HepG2 (cell line): ENCODE data around the gene ATAD3C. TPM values are rescaled to one million over a fixed set of nuclear protein-coding genes. Genes with fewer than 3 reads are reported as not detected.
A peak's percentile ranks its signal among the peaks of the same experiment; 100 is the strongest.

Experiments
- FIP1L1 ChIP-seq: fragments of 200-400 bp; formaldehyde crosslinking; IDR thresholded peaks from 2 replicates; pipeline ENCODE4 v1.6.1; 2018; ENCODE audit warnings: low read depth, mild to moderate bottlenecking, low read length, moderate library complexity, borderline replicate concordance; ENCODE audit not compliant: insufficient read depth
- FOXO1 ChIP-seq: sonication (generic); formaldehyde crosslinking; IDR thresholded peaks from 2 replicates; pipeline ENCODE4 v1.4.0; 2020; ENCODE audit warnings: missing genetic modification reagents
- GRHL1 ChIP-seq: sonication (generic); formaldehyde crosslinking; conservative IDR thresholded peaks from 2 replicates; pipeline ENCODE4 v1.8.0; 2022; ENCODE audit warnings: missing genetic modification reagents
- HNF1B ChIP-seq: sonication (generic); formaldehyde crosslinking; IDR thresholded peaks from 2 replicates; pipeline ENCODE4 v1.5.1; 2020; ENCODE audit warnings: mild to moderate bottlenecking, moderate library complexity, missing genetic modification reagents
- MED13 ChIP-seq: sonication (generic); formaldehyde crosslinking; IDR thresholded peaks from 2 replicates; pipeline ENCODE4 v1.5.0; 2020; ENCODE audit warnings: missing genetic modification reagents
- MXD3 ChIP-seq: IDR thresholded peaks from 2 replicates; pipeline ENCODE4 v1.6.1; 2016; ENCODE audit warnings: mild to moderate bottlenecking, missing biosample characterization, missing genetic modification reagents
- NKX3-1 ChIP-seq: sonication (generic); formaldehyde crosslinking; IDR thresholded peaks from 2 replicates; pipeline ENCODE4 v1.5.0; 2020; ENCODE audit warnings: missing genetic modification reagents
- SCMH1 ChIP-seq: sonication (generic); formaldehyde crosslinking; IDR thresholded peaks from 2 replicates; pipeline ENCODE4 v1.9.0; 2021; ENCODE audit warnings: missing genetic modification reagents, mild to moderate bottlenecking, borderline replicate concordance
- THAP9 ChIP-seq: sonication (generic); formaldehyde crosslinking; IDR thresholded peaks from 2 replicates; pipeline ENCODE4; 2020; ENCODE audit warnings: missing genetic modification reagents, mild to moderate bottlenecking, borderline replicate concordance
- YEATS2 ChIP-seq: sonication (generic); formaldehyde crosslinking; IDR thresholded peaks from 2 replicates; pipeline ENCODE4 v1.4.0; 2020; ENCODE audit warnings: missing genetic modification reagents, borderline replicate concordance
- ZKSCAN1 ChIP-seq: fragments of 150-350 bp; IDR thresholded peaks from 2 replicates; pipeline ENCODE4 v1.6.1; 2014; ENCODE audit warnings: low read length
- ZNF24 ChIP-seq: fragments of 450-650 bp; IDR thresholded peaks from 2 replicates; pipeline ENCODE4 v1.6.1; 2017; ENCODE audit warnings: antibody characterized with exemption, mild to moderate bottlenecking
- ZNF274 ChIP-seq: sonication (generic); formaldehyde crosslinking; IDR thresholded peaks from 2 replicates; pipeline ENCODE4 v1.5.1; 2020; ENCODE audit warnings: mild to moderate bottlenecking, missing genetic modification reagents
- ZNF30 ChIP-seq: sonication (generic); formaldehyde crosslinking; IDR thresholded peaks from 2 replicates; pipeline ENCODE4 v1.5.0; 2020; ENCODE audit warnings: mild to moderate bottlenecking, missing genetic modification reagents
- ZNF564 ChIP-seq: sonication (generic); formaldehyde crosslinking; IDR thresholded peaks from 2 replicates; pipeline ENCODE4 v1.8.1; 2023; ENCODE audit warnings: mild to moderate bottlenecking, missing genetic modification reagents
- ZNF597 ChIP-seq: sonication (generic); formaldehyde crosslinking; IDR thresholded peaks from 2 replicates; pipeline ENCODE4 v1.5.0; 2020; ENCODE audit warnings: missing genetic modification reagents
- ZNF691 ChIP-seq: sonication (generic); formaldehyde crosslinking; IDR thresholded peaks from 2 replicates; pipeline ENCODE4 v1.4.0; 2020; ENCODE audit warnings: missing genetic modification reagents, low read depth, mild to moderate bottlenecking, borderline replicate concordance
- ZNF782 ChIP-seq: sonication (generic); formaldehyde crosslinking; IDR thresholded peaks from 2 replicates; pipeline ENCODE4 v1.4.0; 2020; ENCODE audit warnings: missing genetic modification reagents, mild to moderate bottlenecking, borderline replicate concordance
- ZNF816 ChIP-seq: sonication (generic); formaldehyde crosslinking; IDR thresholded peaks from 2 replicates; pipeline ENCODE4 v1.8.0; 2022; ENCODE audit warnings: missing genetic modification reagents, mild to moderate bottlenecking, borderline replicate concordance
- ZSCAN29 ChIP-seq: sonication (generic); formaldehyde crosslinking; conservative IDR thresholded peaks from 2 replicates; pipeline ENCODE4 v1.4.0; 2020; ENCODE audit warnings: mild to moderate bottlenecking, missing genetic modification reagents
- polyA plus RNA-seq, 8 experiments: library from polyadenylated mRNA; depleted of rRNA in 3 of 8; stranded (reverse) in 7 of 8; unstranded in 1 of 8; fragments of >200 nt; fragmentation: Illumina TruSeq in 4 of 8; extraction: Trizol in 4 of 8; gene quantifications; 2 replicates each; pipeline versions ENCODE4 v1.2.1 to v1.2.3, GENCODE V29; 2011 to 2016; ENCODE audit warnings: low read depth in 4 of 8, missing spikeins in 1 of 8, mixed read lengths in 1 of 8; ENCODE audit not compliant: insufficient read depth in 1 of 8
- total RNA-seq, 5 experiments: library from RNA; depleted of rRNA; stranded (reverse); fragments of >200 nt; fragmentation: Illumina TruSeq; extraction: Trizol; gene quantifications; 2 replicates each; pipeline ENCODE4 v1.2.3, GENCODE V29; 2016; ENCODE audit warnings: low read depth in 1 of 5

The ATAD3C gene
- total and polyA plus RNA-seq, 2 of the 13 experiments (the other 11 are each of a cell fraction or from before 2014, with no cell fraction given) = 2.4 to 3.2 TPM

GRCh38 chr1:1421147-1421906 is 28.2 kb upstream of the ATAD3C start, which contains the start of gene ANKRD65 (continued):
- no peak for TF ChIP-seq THAP9
- no peak for TF ChIP-seq ZNF782 (CRISPR knock-in tag)
- TF ChIP-seq ZSCAN29 = 0 out of 2 replicates have a peak, but pooled peaks have one; percentile 53
- TF ChIP-seq ZNF564 = no peak
- no peak for TF ChIP-seq FIP1L1
- no peak for TF ChIP-seq GRHL1 (CRISPR knock-in tag)
- peak; percentile 58; the same call in 1 of the 2 replicates for TF ChIP-seq ZNF691
- TF ChIP-seq SCMH1 (CRISPR knock-in tag) = no peak
- TF ChIP-seq YEATS2 = peak; percentile 39; the same call in 1 of the 2 replicates
- TF ChIP-seq ZNF24 = no peak
- no peak for TF ChIP-seq ZNF30
- TF ChIP-seq HNF1B = peak; percentile 59; the same call in 1 of the 2 replicates
- peak; percentile 85 for TF ChIP-seq FOXO1 (CRISPR knock-in tag)
- TF ChIP-seq NKX3-1 = 0 out of 2 replicates have a peak, but pooled peaks have one; percentile 66
- TF ChIP-seq ZNF597 = no peak
- no peak for TF ChIP-seq ZNF274
- TF ChIP-seq ZNF816 (CRISPR knock-in tag) = no peak
- TF ChIP-seq ZKSCAN1 = no peak
- TF ChIP-seq MED13 = no peak
- no peak for TF ChIP-seq MXD3
